Erythroblast (primary cell): Measurements from ENCODE around the gene CCSER1.
"Not testable (repeated sequence)": the region's sequence is repeated elsewhere in the genome, so short reads cannot be mapped to it uniquely, and the experiment has no call there.

Experiments
- GATA1 ChIP-seq: IDR thresholded peaks from 2 replicates; pipeline ENCODE4 v1.6.1; 2011; ENCODE audit warnings: low read depth, mild to moderate bottlenecking, control low read depth, low read length, moderate library complexity
- POLR2A ChIP-seq: IDR thresholded peaks from 2 replicates; pipeline ENCODE4 v1.6.1; 2011; ENCODE audit warnings: mild to moderate bottlenecking, low read length

GRCh38 chr4:91185061-91185460, 1057.9 kb downstream of the CCSER1 start:
- TF ChIP-seq POLR2A, GATA1: not testable (repeated sequence)
